Measurements from ENCODE around the gene GIGYF1.

The GIGYF1 gene

GRCh38 chr7:100686822-100687211 is 7.2 kb downstream of the GIGYF1 start:
- DNase-seq (ENCODE audit: extremely low read depth, low read depth): no peak
- TF ChIP-seq CTCF (IDR thresholded peaks at IDR 0.05; ENCODE audit: low read depth, low read length): no peak

GRCh38 chr7:100686201-100686821 is 7.7 kb downstream of the GIGYF1 start:
- no peak for DNase-seq (ENCODE audit: extremely low read depth, low read depth)
- TF ChIP-seq CTCF (IDR thresholded peaks at IDR 0.05; ENCODE audit: low read depth, low read length): no peak

- DNase-seq (ENCODE audit: extremely low read depth, low read depth): no peak
- no peak for TF ChIP-seq CTCF (IDR thresholded peaks at IDR 0.05; ENCODE audit: low read depth, low read length)
Observed at GRCh38 chr7:100685631-100686145, 8.4 kb downstream of the GIGYF1 start.

- no peak for DNase-seq (ENCODE audit: extremely low read depth, low read depth)
- no peak for TF ChIP-seq CTCF (IDR thresholded peaks at IDR 0.05; ENCODE audit: low read depth, low read length)
Observed at GRCh38 chr7:100685049-100685605, 8.9 kb downstream of the GIGYF1 start.

- DNase-seq (ENCODE audit: extremely low read depth, low read depth): no peak
- TF ChIP-seq CTCF (IDR thresholded peaks at IDR 0.05; ENCODE audit: low read depth, low read length): no peak
Observed at GRCh38 chr7:100684534-100685042, 9.5 kb downstream of the GIGYF1 start.

- no peak for DNase-seq (ENCODE audit: extremely low read depth, low read depth)
- TF ChIP-seq CTCF (IDR thresholded peaks at IDR 0.05; ENCODE audit: low read depth, low read length): no peak
Observed at GRCh38 chr7:100683659-100684533, 10.2 kb downstream of the GIGYF1 start.

Measured in AG09319 (cell line).